ENCODE data around the gene MYRFL.

DNA sequence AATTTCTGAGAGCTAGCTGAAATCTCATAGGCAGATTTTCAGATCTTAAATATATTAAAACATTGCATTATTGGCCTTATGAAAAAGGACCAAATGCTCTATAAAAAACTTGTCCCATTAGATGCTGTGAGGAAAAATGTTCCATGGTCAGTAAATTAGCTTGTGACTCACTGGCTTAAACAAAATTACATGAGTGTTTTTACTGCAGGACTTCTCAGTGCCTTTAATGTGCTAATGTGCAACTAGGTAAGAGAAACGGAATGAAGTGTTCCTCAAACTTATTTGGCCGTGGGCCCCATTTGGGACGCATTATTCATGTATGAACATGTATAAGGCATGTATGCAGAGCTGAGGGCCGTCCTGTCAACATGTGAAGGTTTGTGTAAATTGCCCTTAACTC, 41.7 kb downstream of the MYRFL start:
- TF ChIP-seq POLR2AphosphoS5 (IDR thresholded peaks at IDR 0.05; ENCODE audit: low read depth, low read length) = no peak
- no peak for TF ChIP-seq SPI1 (IDR thresholded peaks at IDR 0.05; ENCODE audit: low read depth, low read length)
- no peak for TF ChIP-seq POLR2A (IDR thresholded peaks at IDR 0.05; ENCODE audit: low read depth, low read length)
- no peak for TF ChIP-seq TAF1 (IDR thresholded peaks at IDR 0.05; ENCODE audit: low read depth, low read length)
- TF ChIP-seq PAX5 (IDR thresholded peaks at IDR 0.05; ENCODE audit: insufficient read depth, low read length, severe bottlenecking) = no peak

Measured in GM12891 (cell line).